HG03575 (cell line): ENCODE measurements around the gene TBX2.

Experiments used
- ATAC-seq: cut with Tn5 transposase; IDR thresholded peaks from one replicate; pipeline ENCODE4 v1.9.1; 2021; ENCODE audit not compliant: unreplicated experiment, insufficient number of reproducible peaks, low FRiP score; ENCODE audit errors: extremely low read depth

TBX2 gene

DNA sequence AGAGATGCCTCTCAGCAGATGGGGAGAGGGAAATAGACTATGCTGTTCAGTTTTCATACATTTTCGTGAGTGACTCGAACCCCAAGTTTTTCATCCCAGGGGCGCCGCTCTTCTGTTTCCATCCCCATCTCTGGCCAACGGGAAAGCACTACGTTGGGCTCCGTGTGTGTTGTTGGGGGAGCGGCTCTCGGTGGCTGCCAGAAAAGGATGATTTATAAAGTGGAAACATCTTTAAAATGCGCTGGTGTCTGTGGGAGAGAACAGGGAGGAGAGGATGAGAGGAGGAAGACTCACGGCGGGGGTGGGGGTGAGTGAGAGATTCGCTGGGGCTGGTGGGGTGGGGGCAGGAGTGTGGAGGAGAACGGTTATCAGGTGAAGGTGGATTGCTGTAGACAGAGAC, 58.4 kb downstream of the TBX2 start:
- no peak for ATAC-seq

DNA sequence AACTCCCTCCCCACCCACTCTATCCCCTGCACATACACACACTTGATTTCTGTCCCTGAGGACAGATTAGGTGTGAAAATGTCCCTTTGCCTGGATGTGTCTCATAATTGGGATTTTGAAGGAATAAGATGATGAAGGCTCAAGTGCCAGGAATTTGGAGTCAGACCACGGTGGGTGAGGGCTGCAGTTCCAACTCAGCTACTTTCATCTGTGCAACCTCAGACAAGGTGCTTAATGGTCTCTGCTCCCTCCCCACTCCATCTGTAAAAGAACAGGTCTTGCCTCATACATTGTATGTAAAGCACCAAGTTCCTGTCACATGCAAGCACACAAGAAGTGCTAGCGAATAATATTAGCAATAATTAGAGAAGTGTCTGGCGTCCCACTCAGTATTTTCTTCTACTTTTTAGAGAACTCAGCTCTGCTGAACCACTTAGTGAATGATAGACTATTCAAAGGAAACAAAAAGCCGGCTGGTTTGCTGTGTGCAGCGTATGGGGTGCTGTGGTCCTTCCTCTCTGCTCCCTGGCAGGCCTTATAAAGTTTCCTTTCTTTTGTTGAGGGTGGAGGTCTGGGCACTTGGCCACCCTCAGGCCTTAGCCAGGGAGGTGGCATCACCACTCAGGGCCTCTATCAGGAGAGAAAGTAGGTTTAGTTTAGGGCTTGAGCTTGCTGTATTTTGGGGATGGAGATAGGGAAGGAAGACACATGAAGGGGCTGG, 58.9 kb downstream of the TBX2 start:
- ATAC-seq, result no peak
